ENCODE results near the gene ATP6V1B1. TPM values are rescaled to one million over a fixed set of nuclear protein-coding genes. Genes with fewer than 3 reads are reported as not detected.

ATP6V1B1 gene
- not detected for polyA plus RNA-seq (ENCODE audit: low read depth in 6 of 6)

- Mint-ChIP-seq H3K4me1 (peaks cover 7 to 8% (median 8%) of the 10 kb centered on the region in 3 donors), H3K4me3 (peak within 1 kb of the TSS in 1 of 8 donors; percentile 7), H3K9me3 (no peaks in the 10 kb centered on the region), H3K27me3 (peaks cover 18 to 49% (median 36%) of the 10 kb centered on the region in 3 donors), H3K27ac (no peak within 1 kb of the TSS), H3K36me3 (no peaks in the 10 kb centered on the region)
- no peak for ATAC-seq (ENCODE audit: low read depth in 2 of 2)
- DNase-seq, result no peak
Measured at GRCh38 chr2:70935468-70936164, at the start of gene ATP6V1B1. Gene ATP6V1B1, plus strand, starts transcription at chr2:70935900. Its CDS starts 55 bp downstream, at chr2:70935955.

DNA sequence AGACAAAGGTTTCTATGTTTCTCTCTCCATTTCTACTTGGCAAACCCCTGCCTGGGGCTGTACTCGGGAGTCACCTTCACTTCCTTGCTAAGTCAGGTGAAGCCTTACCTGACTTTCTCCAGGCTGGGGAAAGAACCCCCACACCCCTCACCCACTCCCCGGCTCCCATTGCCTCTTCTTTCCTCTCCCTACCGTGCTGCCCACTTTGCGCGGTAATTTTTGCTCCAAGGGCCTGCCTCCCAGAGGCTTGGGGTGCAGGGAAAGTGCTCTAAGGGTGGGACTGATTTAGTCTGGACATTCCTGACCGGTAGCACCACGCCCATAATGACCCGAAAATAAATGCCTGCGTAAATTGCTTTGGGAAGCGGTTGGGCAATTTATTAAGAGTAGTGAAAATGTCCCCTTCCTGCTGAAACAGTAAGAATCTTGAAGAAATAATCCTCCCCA, 49.1 kb upstream of the ATP6V1B1 start:
- ATAC-seq (ENCODE audit: low read depth in 2 of 2) (no peak), DNase-seq (no peak)
- peaks cover 9 to 15% of the 10 kb centered on the region in 2 donors for H3K36me3 Mint-ChIP-seq
- no peak overlapping the region for H3K27ac Mint-ChIP-seq
- peak overlapping the region in 6 of 8 donors; percentile 20 to 92 (median 74) for H3K4me3 Mint-ChIP-seq
- H3K9me3 Mint-ChIP-seq, result peaks cover 0 to 29% (median 6%) of the 10 kb centered on the region in 7 donors
- peaks cover 66 to 92% (median 81%) of the 10 kb centered on the region in 3 donors for H3K27me3 Mint-ChIP-seq
- peaks cover 25 to 33% (median 31%) of the 10 kb centered on the region in 3 donors for H3K4me1 Mint-ChIP-seq

GRCh38 chr2:70887208-70887549, 48.5 kb upstream of the ATP6V1B1 start:
- Mint-ChIP-seq H3K4me1 (peaks cover 25 to 33% (median 31%) of the 10 kb centered on the region in 3 donors), H3K27me3 (peaks cover 66 to 93% (median 81%) of the 10 kb centered on the region in 3 donors), H3K4me3 (peak overlapping the region in 7 of 8 donors; percentile 30 to 92 (median 81)), H3K36me3 (peaks cover 9 to 15% of the 10 kb centered on the region in 2 donors), H3K27ac (no peak overlapping the region), H3K9me3 (peaks cover 0 to 23% (median 3%) of the 10 kb centered on the region in 7 donors)
- ATAC-seq (ENCODE audit: low read depth in 2 of 2), result no peak
- DNase-seq, result no peak

DNA sequence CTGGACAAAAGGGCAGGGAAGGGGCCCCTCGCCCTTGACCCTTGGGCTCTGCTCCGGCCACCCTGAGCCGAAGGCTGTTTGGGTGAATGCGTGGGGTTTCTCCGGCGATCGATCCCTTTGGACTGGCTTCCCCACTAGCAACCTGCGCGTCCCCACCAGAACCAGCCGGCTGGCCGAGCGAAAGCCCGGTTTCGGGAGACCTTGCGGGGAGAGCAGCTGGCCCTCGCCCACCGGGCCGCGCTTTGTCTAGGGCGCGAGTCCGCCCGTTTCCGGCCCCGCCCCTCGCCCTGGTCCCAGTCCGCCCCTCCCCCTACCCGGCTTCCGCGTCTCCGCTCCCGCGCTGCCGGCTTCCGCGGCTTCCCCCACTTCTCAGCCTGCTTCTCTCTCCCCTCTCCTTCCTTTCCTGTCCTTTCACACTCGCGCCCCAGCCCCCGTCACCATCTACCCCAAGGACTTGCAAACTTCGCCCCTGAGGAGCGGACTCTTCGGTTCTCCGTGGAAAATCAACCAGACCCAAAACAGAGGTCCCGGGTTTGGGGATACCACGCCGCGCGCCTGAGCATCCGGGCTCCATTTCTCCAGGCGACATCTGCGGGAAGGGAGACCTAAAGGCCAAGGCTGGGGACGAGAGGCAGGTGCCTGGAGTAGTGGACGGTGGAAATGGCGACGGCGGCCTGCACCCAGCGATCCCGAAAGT, 48.0 kb upstream of the ATP6V1B1 start:
- DNase-seq, result no peak

DNA sequence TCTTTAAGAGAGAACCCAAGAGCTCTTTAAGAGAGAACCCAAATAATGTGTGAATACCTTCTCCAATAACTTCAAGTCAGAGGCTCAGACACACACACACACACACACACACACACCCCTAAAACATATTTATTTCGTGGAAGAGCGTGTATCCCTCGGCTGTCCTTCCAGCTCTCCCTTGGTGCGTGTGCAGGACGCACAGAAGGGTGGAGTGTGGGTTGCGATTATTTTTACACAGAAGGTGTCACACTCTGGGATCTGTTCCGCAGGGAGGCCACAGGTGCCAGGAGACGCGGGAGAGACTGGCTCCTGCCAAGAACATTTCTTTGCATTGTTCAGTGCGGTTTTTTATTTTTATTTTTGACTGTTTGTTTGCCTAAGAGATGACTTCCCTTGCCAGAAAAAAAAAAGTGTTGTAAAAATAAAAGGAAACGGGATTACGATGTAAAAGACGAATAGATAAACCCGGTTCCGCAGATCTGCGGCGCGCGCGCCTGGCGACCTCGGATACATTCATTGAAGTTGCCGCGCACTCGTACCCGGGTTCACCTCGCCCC, 47.3 kb upstream of the ATP6V1B1 start:
- Mint-ChIP-seq H3K27ac (peak overlapping the region in 1 of 6 donors; percentile 27), H3K27me3 (peaks cover 61 to 93% (median 80%) of the 10 kb centered on the region in 3 donors), H3K4me3 (peak overlapping the region; percentile 35 to 92 (median 82)), H3K4me1 (peaks cover 25 to 33% (median 31%) of the 10 kb centered on the region in 3 donors), H3K9me3 (peaks cover 0 to 10% (median 2%) of the 10 kb centered on the region in 7 donors), H3K36me3 (peaks cover 0 to 15% of the 10 kb centered on the region in 2 donors)
- DNase-seq (no peak), ATAC-seq (ENCODE audit: low read depth in 2 of 2) (no peak)

More for the DNA sequence above, 48.0 kb upstream of the ATP6V1B1 start:
- ATAC-seq (ENCODE audit: low read depth in 2 of 2), result no peak
- Mint-ChIP-seq H3K27ac (peak overlapping the region in 1 of 6 donors; percentile 27), H3K9me3 (peaks cover 0 to 18% (median 3%) of the 10 kb centered on the region in 7 donors), H3K36me3 (peaks cover 5 to 15% of the 10 kb centered on the region in 2 donors), H3K4me3 (peak overlapping the region; percentile 73 to 92 (median 80)), H3K27me3 (peaks cover 65 to 93% (median 81%) of the 10 kb centered on the region in 3 donors), H3K4me1 (peaks cover 25 to 33% (median 31%) of the 10 kb centered on the region in 3 donors)

- Mint-ChIP-seq H3K27ac (peak overlapping the region in 2 of 6 donors; percentile 89 to 95), H3K9me3 (peaks cover 0 to 9% (median 2%) of the 10 kb centered on the region in 7 donors), H3K36me3 (peaks cover 0 to 15% of the 10 kb centered on the region in 2 donors), H3K4me1 (peaks cover 25 to 33% (median 31%) of the 10 kb centered on the region in 3 donors), H3K4me3 (peak overlapping the region; percentile 56 to 92 (median 81)), H3K27me3 (peaks cover 56 to 93% (median 80%) of the 10 kb centered on the region in 3 donors)
- DNase-seq (no peak), ATAC-seq (ENCODE audit: low read depth in 2 of 2) (no peak)
Measured at GRCh38 chr2:70888923-70889715, 46.6 kb upstream of the ATP6V1B1 start.

- peak overlapping the region in 5 of 8 donors; percentile 15 to 84 (median 75) for H3K4me3 Mint-ChIP-seq
- DNase-seq, result no peak
- no peak overlapping the region for H3K27ac Mint-ChIP-seq
- no peak for ATAC-seq (ENCODE audit: low read depth in 2 of 2)
- H3K4me1 Mint-ChIP-seq, result peaks cover 25 to 33% (median 31%) of the 10 kb centered on the region in 3 donors
- H3K27me3 Mint-ChIP-seq, result peaks cover 58 to 93% (median 81%) of the 10 kb centered on the region in 3 donors
- H3K9me3 Mint-ChIP-seq, result peaks cover 0 to 9% (median 2%) of the 10 kb centered on the region in 7 donors
- peaks cover 0 to 15% of the 10 kb centered on the region in 2 donors for H3K36me3 Mint-ChIP-seq
Measured at GRCh38 chr2:70889716-70890037, 46.0 kb upstream of the ATP6V1B1 start.

GRCh38 chr2:70890469-70891065, 45.1 kb upstream of the ATP6V1B1 start:
- no peak overlapping the region for H3K4me3 Mint-ChIP-seq
- H3K27ac Mint-ChIP-seq, result peak overlapping the region in 1 of 6 donors; percentile 43
- H3K36me3 Mint-ChIP-seq, result peaks cover 0 to 15% of the 10 kb centered on the region in 2 donors
- no peak for DNase-seq
- no peak for ATAC-seq (ENCODE audit: low read depth in 2 of 2)
- H3K4me1 Mint-ChIP-seq, result peaks cover 25 to 33% (median 31%) of the 10 kb centered on the region in 3 donors
- peaks cover 65 to 94% (median 90%) of the 10 kb centered on the region in 3 donors for H3K27me3 Mint-ChIP-seq
- peaks cover 0 to 9% (median 2%) of the 10 kb centered on the region in 7 donors for H3K9me3 Mint-ChIP-seq

GRCh38 chr2:70891572-70892357, 43.9 kb upstream of the ATP6V1B1 start:
- no peak for ATAC-seq (ENCODE audit: low read depth in 2 of 2)
- H3K36me3 Mint-ChIP-seq, result peaks cover 0 to 11% of the 10 kb centered on the region in 2 donors

DNA sequence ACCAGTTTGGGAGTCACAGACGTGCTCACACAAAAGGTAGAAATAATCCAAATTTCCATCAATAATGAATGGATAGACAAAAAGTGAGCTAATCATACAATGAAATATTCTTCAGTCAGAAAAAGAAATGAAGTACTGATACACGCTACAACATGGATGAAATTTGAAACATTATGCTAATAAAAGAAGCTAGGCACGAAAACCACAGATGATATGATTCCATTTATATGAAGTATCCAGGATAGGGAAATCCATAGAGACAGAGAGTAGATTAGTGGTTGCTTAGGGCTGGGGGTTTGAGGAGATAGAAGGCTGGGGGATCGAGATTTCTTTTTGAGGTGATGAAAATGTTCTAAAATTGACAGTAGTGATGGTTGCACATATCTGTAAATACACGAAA, 43.0 kb upstream of the ATP6V1B1 start:
- ATAC-seq (ENCODE audit: low read depth in 2 of 2) (no peak), DNase-seq (no peak)
- Mint-ChIP-seq H3K36me3 (peaks cover 0 to 8% of the 10 kb centered on the region in 2 donors), H3K27ac (no peak overlapping the region), H3K4me1 (peaks cover 19 to 26% (median 25%) of the 10 kb centered on the region in 3 donors), H3K27me3 (peaks cover 68 to 98% (median 96%) of the 10 kb centered on the region in 3 donors), H3K4me3 (no peak overlapping the region), H3K9me3 (peaks cover 0 to 9% (median 0%) of the 10 kb centered on the region in 7 donors)

More at GRCh38 chr2:70891572-70892357, 43.9 kb upstream of the ATP6V1B1 start:
- peaks cover 0 to 9% (median 2%) of the 10 kb centered on the region in 7 donors for H3K9me3 Mint-ChIP-seq
- H3K27ac Mint-ChIP-seq, result no peak overlapping the region
- H3K4me1 Mint-ChIP-seq, result peaks cover 27 to 31% (median 31%) of the 10 kb centered on the region in 3 donors
- peaks cover 70 to 98% (median 96%) of the 10 kb centered on the region in 3 donors for H3K27me3 Mint-ChIP-seq
- H3K4me3 Mint-ChIP-seq, result no peak overlapping the region
- DNase-seq, result no peak

DNA sequence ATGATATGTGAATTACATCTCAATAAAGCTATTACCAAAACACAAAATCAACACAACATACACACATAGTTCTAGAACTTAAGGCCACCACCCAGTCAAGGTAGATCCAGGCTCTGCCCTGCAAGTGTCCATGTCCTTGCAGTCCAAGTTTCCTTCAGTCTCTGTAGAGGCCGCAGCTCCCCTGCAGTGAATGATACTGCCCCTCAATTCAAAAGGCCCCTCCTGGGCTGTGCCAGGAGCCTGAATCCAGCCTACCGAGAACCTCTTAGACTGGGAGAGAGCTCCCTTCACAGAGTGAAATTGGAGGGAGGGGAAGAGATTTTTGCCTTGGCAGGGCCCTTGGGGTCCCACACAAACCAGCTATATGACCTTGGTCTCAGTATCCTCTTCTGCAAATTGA, 42.5 kb upstream of the ATP6V1B1 start:
- H3K4me1 Mint-ChIP-seq, result peaks cover 15 to 26% (median 21%) of the 10 kb centered on the region in 3 donors
- no peak for ATAC-seq (ENCODE audit: low read depth in 2 of 2)
- peaks cover 0 to 8% of the 10 kb centered on the region in 2 donors for H3K36me3 Mint-ChIP-seq
- H3K4me3 Mint-ChIP-seq, result no peak overlapping the region
- DNase-seq, result no peak
- H3K27me3 Mint-ChIP-seq, result peaks cover 68 to 98% (median 96%) of the 10 kb centered on the region in 3 donors
- H3K9me3 Mint-ChIP-seq, result peaks cover 0 to 8% (median 0%) of the 10 kb centered on the region in 7 donors
- H3K27ac Mint-ChIP-seq, result no peak overlapping the region
